Measurements from ENCODE around the gene QRSL1.

QRSL1 gene

DNA sequence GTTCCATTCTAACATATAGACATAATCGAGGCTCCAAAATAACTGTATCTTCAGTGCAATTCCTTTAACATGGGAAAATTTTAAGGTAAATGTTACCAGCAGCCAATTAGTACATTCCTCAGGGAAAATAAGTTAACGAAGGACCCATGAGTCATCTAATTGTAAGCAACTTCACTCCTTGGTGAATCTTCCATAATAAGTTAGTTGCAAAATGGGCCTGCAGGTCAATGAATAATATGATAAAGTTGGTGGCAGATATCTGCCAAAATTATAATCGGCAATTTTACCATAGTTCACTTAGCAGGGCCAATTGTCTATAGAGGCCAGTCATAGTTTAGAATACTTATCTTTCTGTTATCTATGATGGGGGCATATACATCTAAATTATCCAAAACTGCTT, 42.3 kb downstream of the QRSL1 start:
- Histone ChIP-seq H4K20me1 (ENCODE audit: control insufficient read depth, insufficient read depth, low read depth, low read length) (no peaks in the 10 kb centered on the region), H3K36me3 (ENCODE audit: control insufficient read depth, low read length) (peaks cover 14% of the 10 kb centered on the region), H3K9me2 (replicated peaks; ENCODE audit: control insufficient read depth, low read length) (no peaks in the 10 kb centered on the region), H3K79me2 (ENCODE audit: control insufficient read depth, low read length) (no peaks in the 10 kb centered on the region), H3K4me3 (ENCODE audit: low read length) (no peak overlapping the region), H3K9me3 (ENCODE audit: control insufficient read depth, insufficient read depth, low read length) (no peaks in the 10 kb centered on the region), H3K4me1 (ENCODE audit: control insufficient read depth, low read length) (peaks cover 56% of the 10 kb centered on the region), H3K27ac (ENCODE audit: low read depth, low read length) (no peak overlapping the region), H3K4me2 (ENCODE audit: low read length) (no peak overlapping the region), H3K27me3 (ENCODE audit: control insufficient read depth, low read length) (no peaks in the 10 kb centered on the region), H3F3A (ENCODE audit: control insufficient read depth, insufficient read depth) (peaks cover 12% of the 10 kb centered on the region)
- TF ChIP-seq, protein P1, sequence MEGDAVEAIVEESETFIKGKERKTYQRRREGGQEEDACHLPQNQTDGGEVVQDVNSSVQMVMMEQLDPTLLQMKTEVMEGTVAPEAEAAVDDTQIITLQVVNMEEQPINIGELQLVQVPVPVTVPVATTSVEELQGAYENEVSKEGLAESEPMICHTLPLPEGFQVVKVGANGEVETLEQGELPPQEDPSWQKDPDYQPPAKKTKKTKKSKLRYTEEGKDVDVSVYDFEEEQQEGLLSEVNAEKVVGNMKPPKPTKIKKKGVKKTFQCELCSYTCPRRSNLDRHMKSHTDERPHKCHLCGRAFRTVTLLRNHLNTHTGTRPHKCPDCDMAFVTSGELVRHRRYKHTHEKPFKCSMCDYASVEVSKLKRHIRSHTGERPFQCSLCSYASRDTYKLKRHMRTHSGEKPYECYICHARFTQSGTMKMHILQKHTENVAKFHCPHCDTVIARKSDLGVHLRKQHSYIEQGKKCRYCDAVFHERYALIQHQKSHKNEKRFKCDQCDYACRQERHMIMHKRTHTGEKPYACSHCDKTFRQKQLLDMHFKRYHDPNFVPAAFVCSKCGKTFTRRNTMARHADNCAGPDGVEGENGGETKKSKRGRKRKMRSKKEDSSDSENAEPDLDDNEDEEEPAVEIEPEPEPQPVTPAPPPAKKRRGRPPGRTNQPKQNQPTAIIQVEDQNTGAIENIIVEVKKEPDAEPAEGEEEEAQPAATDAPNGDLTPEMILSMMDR (IDR thresholded peaks at IDR 0.05; ENCODE audit: low read depth, low read length, poor library complexity, severe bottlenecking): no peak
- no peak for TF ChIP-seq EZH2phosphoT487 (IDR thresholded peaks at IDR 0.05; ENCODE audit: borderline replicate concordance, low read length)

DNA sequence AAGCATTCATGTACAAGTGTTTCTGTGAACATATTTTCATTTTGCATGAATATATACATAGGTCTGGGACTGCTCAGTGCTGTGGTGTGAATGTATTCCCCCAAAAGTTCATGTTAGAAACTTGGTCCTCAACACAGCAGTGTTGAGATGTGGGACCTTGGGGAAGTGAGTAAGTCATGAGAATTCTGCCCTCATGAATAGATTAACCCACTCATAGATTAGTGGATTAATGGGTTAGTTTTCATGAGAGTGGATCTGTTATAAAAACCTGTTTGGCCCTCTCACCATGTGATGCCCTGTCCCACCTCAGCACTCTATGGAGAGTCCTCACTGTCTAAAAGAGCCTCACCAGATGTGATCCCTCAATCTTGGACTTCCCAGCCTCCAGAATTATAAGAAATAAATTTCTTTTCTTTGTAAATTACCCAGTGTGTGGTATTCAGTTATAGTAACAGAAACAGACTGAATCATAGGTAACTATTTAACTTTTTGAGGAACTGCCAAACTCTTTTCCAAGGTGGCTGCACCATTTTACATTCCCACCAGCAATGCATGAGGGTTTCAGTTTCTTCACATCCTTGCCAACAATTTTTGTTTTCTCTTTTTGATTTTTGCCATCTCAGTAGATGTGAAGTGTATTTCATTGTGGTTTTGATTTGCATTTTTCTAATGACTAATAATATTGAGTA, 45.3 kb downstream of the QRSL1 start:
- TF ChIP-seq EZH2phosphoT487 (IDR thresholded peaks at IDR 0.05; ENCODE audit: borderline replicate concordance, low read length): no peak
- TF ChIP-seq, protein P1 (IDR thresholded peaks at IDR 0.05; ENCODE audit: low read depth, low read length, poor library complexity, severe bottlenecking): no peak

DNA sequence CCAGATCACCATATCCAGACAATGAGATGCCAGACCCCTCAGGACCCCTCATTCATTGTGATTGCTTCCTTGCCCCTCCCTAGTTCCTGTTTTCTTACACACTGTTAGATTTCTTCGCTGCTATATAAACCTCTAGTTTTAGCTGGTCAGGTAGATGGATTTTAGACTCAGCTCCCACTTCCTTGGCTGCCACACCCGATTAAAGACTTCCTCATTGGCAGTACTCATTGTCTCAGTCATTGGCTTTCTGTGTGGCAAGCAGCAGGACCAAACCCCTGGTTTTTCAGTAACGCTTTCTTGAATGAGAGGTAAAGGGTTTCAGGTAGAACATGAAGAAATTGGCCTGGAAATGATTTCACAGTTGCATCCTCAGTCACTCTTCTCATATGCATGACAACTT, 47.9 kb downstream of the QRSL1 start:
- Histone ChIP-seq H4K20me1 (ENCODE audit: control insufficient read depth, insufficient read depth, low read depth, low read length) (no peaks in the 10 kb centered on the region), H3K9me2 (replicated peaks; ENCODE audit: control insufficient read depth, low read length) (no peaks in the 10 kb centered on the region), H3F3A (ENCODE audit: control insufficient read depth, insufficient read depth) (peaks cover 5% of the 10 kb centered on the region; the same call in 1 of the 2 replicates), H3K4me3 (ENCODE audit: low read length) (no peak overlapping the region), H3K27ac (ENCODE audit: low read depth, low read length) (no peak overlapping the region), H3K4me2 (ENCODE audit: low read length) (no peak overlapping the region), H3K27me3 (ENCODE audit: control insufficient read depth, low read length) (no peaks in the 10 kb centered on the region), H3K79me2 (ENCODE audit: control insufficient read depth, low read length) (no peaks in the 10 kb centered on the region), H3K36me3 (ENCODE audit: control insufficient read depth, low read length) (no peaks in the 10 kb centered on the region), H3K4me1 (ENCODE audit: control insufficient read depth, low read length) (peaks cover 35% of the 10 kb centered on the region), H3K9me3 (ENCODE audit: control insufficient read depth, insufficient read depth, low read length) (no peaks in the 10 kb centered on the region)
- TF ChIP-seq EZH2phosphoT487 (IDR thresholded peaks at IDR 0.05; ENCODE audit: borderline replicate concordance, low read length): no peak
- TF ChIP-seq, protein P1 (IDR thresholded peaks at IDR 0.05; ENCODE audit: low read depth, low read length, poor library complexity, severe bottlenecking): no peak

More for the DNA sequence above, 45.3 kb downstream of the QRSL1 start:
- H4K20me1 ChIP-seq (ENCODE audit: control insufficient read depth, insufficient read depth, low read depth, low read length): no peaks in the 10 kb centered on the region
- H3F3A ChIP-seq (ENCODE audit: control insufficient read depth, insufficient read depth): peaks cover 5% of the 10 kb centered on the region; the same call in 1 of the 2 replicates
- no peaks in the 10 kb centered on the region for H3K9me2 ChIP-seq (replicated peaks; ENCODE audit: control insufficient read depth, low read length)
- no peak overlapping the region for H3K27ac ChIP-seq (ENCODE audit: low read depth, low read length)
- H3K27me3 ChIP-seq (ENCODE audit: control insufficient read depth, low read length): no peaks in the 10 kb centered on the region
- no peaks in the 10 kb centered on the region for H3K36me3 ChIP-seq (ENCODE audit: control insufficient read depth, low read length)
- H3K4me1 ChIP-seq (ENCODE audit: control insufficient read depth, low read length): peaks cover 42% of the 10 kb centered on the region
- no peaks in the 10 kb centered on the region for H3K79me2 ChIP-seq (ENCODE audit: control insufficient read depth, low read length)
- no peak overlapping the region for H3K4me3 ChIP-seq (ENCODE audit: low read length)
- H3K9me3 ChIP-seq (ENCODE audit: control insufficient read depth, insufficient read depth, low read length): no peaks in the 10 kb centered on the region
- H3K4me2 ChIP-seq (ENCODE audit: low read length): peak overlapping the region; percentile 13; the same call in 1 of the 2 replicates

Measured in DOHH2 (cell line).